K562 (cell line): ENCODE results near the gene PLA2G2C. TPM values are rescaled to one million over a fixed set of nuclear protein-coding genes. Genes with fewer than 3 reads are reported as not detected.
A peak's percentile ranks its signal among the peaks of the same experiment; 100 is the strongest.

ENCODE experiments used
- CXXC5 ChIP-seq: fragments of 250-450 bp; sonication (Bioruptor Pico); IDR thresholded peaks from 2 replicates; pipeline ENCODE4 v1.8.0; 2022; ENCODE audit warnings: inconsistent platforms, mild to moderate bottlenecking, moderate library complexity
- DMBX1 ChIP-seq: fragments of 250-450 bp; sonication (Bioruptor Pico); IDR thresholded peaks from 2 replicates; pipeline ENCODE4 v1.8.0; 2022; ENCODE audit warnings: inconsistent platforms, mild to moderate bottlenecking, moderate library complexity, borderline replicate concordance
- FOXA3 ChIP-seq, 2 experiments: fragments of 450-650 bp in 1 of 2; sonication (generic) in 1 of 2; formaldehyde crosslinking; IDR thresholded peaks in 1 of 2; conservative IDR thresholded peaks in 1 of 2; 2 replicates each; pipeline versions ENCODE4 v1.4.0 to v1.8.0; 2020 to 2022; ENCODE audit warnings: mild to moderate bottlenecking in 2 of 2, missing genetic modification reagents in 1 of 2
- GATA2 ChIP-seq: sonication (generic); formaldehyde crosslinking; IDR thresholded peaks from 2 replicates; pipeline ENCODE4 v1.4.0; 2020; ENCODE audit warnings: mild to moderate bottlenecking, missing genetic modification reagents
- GTF2E2 ChIP-seq: fragments of 200-800 bp; sonication (Bioruptor generic); IDR thresholded peaks from 2 replicates; pipeline ENCODE4 v1.6.1; 2016; ENCODE audit warnings: missing genetic modification characterization, missing compliant biosample characterization
- ILF3 ChIP-seq: fragments of 450-650 bp; IDR thresholded peaks from 2 replicates; pipeline ENCODE4 v1.6.1; 2018; ENCODE audit warnings: antibody characterized with exemption, mild to moderate bottlenecking, moderate library complexity, borderline replicate concordance
- IRF9 ChIP-seq: fragments of 450-650 bp; IDR thresholded peaks from 2 replicates; pipeline ENCODE4 v1.6.1; 2016; ENCODE audit warnings: missing biosample characterization, missing genetic modification characterization
- KLF6 ChIP-seq: fragments of 250-450 bp; sonication (Bioruptor Pico); IDR thresholded peaks from 2 replicates; pipeline ENCODE4 v1.4.0; 2020; ENCODE audit warnings: mild to moderate bottlenecking, moderate library complexity, borderline replicate concordance
- MAZ ChIP-seq, 2 experiments: fragments of 450-650 bp in 1 of 2; sonication (generic) in 1 of 2; formaldehyde crosslinking; IDR thresholded peaks in 1 of 2; conservative IDR thresholded peaks in 1 of 2; 2 replicates each; pipeline versions ENCODE4 v1.4.0 to v1.5.0; 2020; ENCODE audit warnings: mild to moderate bottlenecking in 1 of 2, missing genetic modification reagents in 1 of 2
- POLR2B ChIP-seq: fragments of 450-650 bp; IDR thresholded peaks from 2 replicates; pipeline ENCODE4 v1.6.1; 2018; ENCODE audit warnings: low read depth; ENCODE audit not compliant: partially characterized antibody
- POU5F1 ChIP-seq: fragments of 150-350 bp; IDR thresholded peaks from 2 replicates; pipeline ENCODE4 v1.6.1; 2014; ENCODE audit warnings: borderline replicate concordance, low read length, low read depth, mild to moderate bottlenecking; ENCODE audit not compliant: partially characterized antibody
- RAD51 ChIP-seq: fragments of 450-650 bp; IDR thresholded peaks from 2 replicates; pipeline ENCODE4 v1.7.1; 2016; ENCODE audit warnings: low read depth, mild to moderate bottlenecking, borderline replicate concordance
- RBM22 ChIP-seq: fragments of 200-400 bp; formaldehyde crosslinking; IDR thresholded peaks from 2 replicates; pipeline ENCODE4 v1.6.1; 2018; ENCODE audit warnings: low read length, low read depth; ENCODE audit not compliant: poor library complexity, severe bottlenecking
- RNF219 ChIP-seq: fragments of 250-450 bp; sonication (Bioruptor Pico); IDR thresholded peaks from 2 replicates; pipeline ENCODE4 v1.5.0; 2022; ENCODE audit warnings: mild to moderate bottlenecking
- TGIF2 ChIP-seq: sonication (generic); formaldehyde crosslinking; IDR thresholded peaks from 2 replicates; pipeline ENCODE4 v1.8.1; 2022; ENCODE audit warnings: mild to moderate bottlenecking, missing genetic modification reagents, moderate library complexity
- XRCC3 ChIP-seq: fragments of 450-650 bp; IDR thresholded peaks from 2 replicates; pipeline ENCODE4 v1.6.1; 2017; ENCODE audit warnings: mild to moderate bottlenecking, moderate library complexity
- ZNF12 ChIP-seq: sonication (generic); formaldehyde crosslinking; IDR thresholded peaks from 2 replicates; pipeline ENCODE4 v1.4.0; 2020; ENCODE audit warnings: mild to moderate bottlenecking, missing genetic modification reagents
- ZNF197 ChIP-seq: fragments of 200-800 bp; sonication (Bioruptor generic); IDR thresholded peaks from 2 replicates; pipeline ENCODE4 v1.6.1; 2016; ENCODE audit warnings: low read depth, missing genetic modification characterization, missing compliant biosample characterization
- ZNF212 ChIP-seq: fragments of 450-650 bp; formaldehyde crosslinking; IDR thresholded peaks from 2 replicates; pipeline ENCODE4 v1.4.0; 2020; ENCODE audit warnings: mild to moderate bottlenecking
- polyA plus RNA-seq, 8 experiments: library from polyadenylated mRNA; depleted of rRNA in 4 of 8; stranded (reverse) in 5 of 8; unstranded in 3 of 8; fragments of >200 nt; fragmentation: Nextera tagmentation in 2 of 8; fragmentation: Illumina TruSeq in 1 of 8; extraction: Ambion mirVana in 2 of 8; extraction: Trizol in 1 of 8; gene quantifications; 2 replicates each; pipeline versions ENCODE4 v1.2.1 to v1.2.3, GENCODE V29; 2011 to 2014; ENCODE audit warnings: inconsistent platforms in 1 of 8, missing spikeins in 1 of 8
- total RNA-seq, 7 experiments: library from RNA; depleted of rRNA in 6 of 7; stranded (reverse); fragments of >200 nt in 6 of 7; fragmentation: Illumina TruSeq in 2 of 7; extraction: Trizol in 2 of 7; gene quantifications; 2 replicates each; pipeline versions ENCODE4 v1.2.1 to v1.2.3, GENCODE V29; 2011 to 2021; ENCODE audit warnings: low replicate concordance in 1 of 7
- TF ChIP-seq, protein P1 (sequence below): fragments of 450-650 bp; IDR thresholded peaks from 2 replicates; pipeline ENCODE4 v1.6.1; 2016; ENCODE audit warnings: borderline replicate concordance
- TF ChIP-seq, protein P2 (sequence below): sonication (generic); formaldehyde crosslinking; IDR thresholded peaks from 2 replicates; pipeline ENCODE4 v1.8.1; 2022; ENCODE audit warnings: missing genetic modification reagents

The PLA2G2C gene
- total and polyA plus RNA-seq, 9 of the 15 experiments (the other 6 are each of a cell fraction or from before 2014, with no cell fraction given), result 0.14 to 0.49 (median 0.21) TPM

GRCh38 chr1:20187103-20187812 is 940 bp upstream of the PLA2G2C start (continued):
- TF ChIP-seq IRF9 (tag) (no peak), RBM22 (no peak), RAD51 (no peak), ILF3 (no peak), DMBX1 (0 out of 2 replicates have a peak, but pooled peaks have one; percentile 13), FOXA3 (CRISPR knock-in tag; conservative IDR thresholded peaks at IDR 0.05 in 1 of 2, IDR thresholded peaks at IDR 0.05 in 1 of 2) (peak; percentile 45 to 84; a peak in 3 of 4 replicates), ZNF212 (CRISPR knock-in tag) (no peak), GTF2E2 (0 out of 2 replicates have a peak, but pooled peaks have one; percentile 7), XRCC3 (no peak), ZNF12 (CRISPR knock-in tag) (no peak), CXXC5 (CRISPR knock-in tag) (no peak), KLF6 (CRISPR knock-in tag) (no peak), POU5F1 (no peak), RNF219 (CRISPR knock-in tag) (0 out of 2 replicates have a peak, but pooled peaks have one; percentile 20), ZNF197 (CRISPR knock-in tag) (0 out of 2 replicates have a peak, but pooled peaks have one; percentile 9), POLR2B (no peak), TGIF2 (CRISPR knock-in tag) (no peak), MAZ (CRISPR knock-in tag; conservative IDR thresholded peaks at IDR 0.05 in 1 of 2, IDR thresholded peaks at IDR 0.05 in 1 of 2) (no peak), GATA2 (CRISPR knock-in tag) (peak; percentile 3; the same call in 1 of the 2 replicates)
- TF ChIP-seq, protein P1, sequence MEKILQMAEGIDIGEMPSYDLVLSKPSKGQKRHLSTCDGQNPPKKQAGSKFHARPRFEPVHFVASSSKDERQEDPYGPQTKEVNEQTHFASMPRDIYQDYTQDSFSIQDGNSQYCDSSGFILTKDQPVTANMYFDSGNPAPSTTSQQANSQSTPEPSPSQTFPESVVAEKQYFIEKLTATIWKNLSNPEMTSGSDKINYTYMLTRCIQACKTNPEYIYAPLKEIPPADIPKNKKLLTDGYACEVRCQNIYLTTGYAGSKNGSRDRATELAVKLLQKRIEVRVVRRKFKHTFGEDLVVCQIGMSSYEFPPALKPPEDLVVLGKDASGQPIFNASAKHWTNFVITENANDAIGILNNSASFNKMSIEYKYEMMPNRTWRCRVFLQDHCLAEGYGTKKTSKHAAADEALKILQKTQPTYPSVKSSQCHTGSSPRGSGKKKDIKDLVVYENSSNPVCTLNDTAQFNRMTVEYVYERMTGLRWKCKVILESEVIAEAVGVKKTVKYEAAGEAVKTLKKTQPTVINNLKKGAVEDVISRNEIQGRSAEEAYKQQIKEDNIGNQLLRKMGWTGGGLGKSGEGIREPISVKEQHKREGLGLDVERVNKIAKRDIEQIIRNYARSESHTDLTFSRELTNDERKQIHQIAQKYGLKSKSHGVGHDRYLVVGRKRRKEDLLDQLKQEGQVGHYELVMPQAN, result no peak
- TF ChIP-seq, protein P2, sequence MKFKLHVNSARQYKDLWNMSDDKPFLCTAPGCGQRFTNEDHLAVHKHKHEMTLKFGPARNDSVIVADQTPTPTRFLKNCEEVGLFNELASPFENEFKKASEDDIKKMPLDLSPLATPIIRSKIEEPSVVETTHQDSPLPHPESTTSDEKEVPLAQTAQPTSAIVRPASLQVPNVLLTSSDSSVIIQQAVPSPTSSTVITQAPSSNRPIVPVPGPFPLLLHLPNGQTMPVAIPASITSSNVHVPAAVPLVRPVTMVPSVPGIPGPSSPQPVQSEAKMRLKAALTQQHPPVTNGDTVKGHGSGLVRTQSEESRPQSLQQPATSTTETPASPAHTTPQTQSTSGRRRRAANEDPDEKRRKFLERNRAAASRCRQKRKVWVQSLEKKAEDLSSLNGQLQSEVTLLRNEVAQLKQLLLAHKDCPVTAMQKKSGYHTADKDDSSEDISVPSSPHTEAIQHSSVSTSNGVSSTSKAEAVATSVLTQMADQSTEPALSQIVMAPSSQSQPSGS (CRISPR knock-in tag), result no peak
